Neutrophil (primary cell): ENCODE results near the gene TPO.
"Not testable (repeated sequence)": the region's sequence is repeated elsewhere in the genome, so short reads cannot be mapped to it uniquely, and the experiment has no call there.

Experiments used
- H3K27ac ChIP-seq: fragments of 200-600 bp; sonication (generic); 2 replicates; pipeline ENCODE4 v1.5.1; 2016; ENCODE audit warnings: mild to moderate bottlenecking, moderate library complexity
- H3K27me3 ChIP-seq: fragments of 200-600 bp; sonication (generic); 2 replicates; pipeline ENCODE4 v1.6.0; 2016; ENCODE audit warnings: mild to moderate bottlenecking
- H3K36me3 ChIP-seq: fragments of 200-600 bp; sonication (generic); 2 replicates; pipeline ENCODE4 v1.5.1; 2017
- H3K4me1 ChIP-seq, 2 experiments: fragments of 200-600 bp in 1 of 2; sonication (generic) in 1 of 2; 1 replicate in 1 of 2; 2 replicates in 1 of 2; pipeline versions ENCODE4 v1.5.1 to v1.6.1; 2013 to 2016; ENCODE audit warnings: low read depth in 1 of 2, low read length in 1 of 2, mild to moderate bottlenecking in 1 of 2, moderate library complexity in 1 of 2; ENCODE audit not compliant: control insufficient read depth in 1 of 2, insufficient read depth in 1 of 2
- H3K4me3 ChIP-seq, 2 experiments: fragments of 200-600 bp in 1 of 2; sonication (generic) in 1 of 2; 1 replicate in 1 of 2; 2 replicates in 1 of 2; pipeline ENCODE4 v1.5.1; 2013 to 2016; ENCODE audit warnings: low read depth in 1 of 2, low read length in 1 of 2, mild to moderate bottlenecking in 1 of 2, moderate library complexity in 1 of 2
- H3K9me3 ChIP-seq: fragments of 200-600 bp; sonication (generic); 2 replicates; pipeline ENCODE4 v1.5.1; 2016
- TF ChIP-seq, protein P1 (sequence below): fragments of 200-600 bp; sonication (generic); IDR thresholded peaks from 2 replicates; pipeline ENCODE4 v1.5.1; 2016; ENCODE audit warnings: antibody characterized with exemption

The TPO gene

DNA sequence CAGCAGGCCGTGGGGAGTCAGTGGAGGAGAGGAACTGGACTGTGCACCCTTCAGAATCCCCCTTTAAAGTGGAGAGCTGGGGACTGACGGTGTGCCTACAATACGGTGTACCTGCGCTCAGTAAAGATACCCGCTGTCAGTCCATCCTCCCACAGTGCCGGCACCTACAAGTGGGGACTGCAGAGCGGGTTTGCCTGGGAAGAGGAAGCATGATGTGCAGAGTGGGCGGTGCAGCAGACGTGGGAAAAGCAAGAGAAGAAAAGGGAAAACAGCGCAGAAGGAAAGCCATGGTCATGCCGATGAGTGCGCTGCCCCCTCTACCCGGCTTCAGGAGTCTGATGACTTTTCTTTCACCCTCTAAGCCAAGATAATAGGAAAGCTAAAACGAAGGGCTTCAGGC is 148.0 kb downstream of the TPO start:
- no peaks in the 10 kb centered on the region for H3K36me3 ChIP-seq

DNA sequence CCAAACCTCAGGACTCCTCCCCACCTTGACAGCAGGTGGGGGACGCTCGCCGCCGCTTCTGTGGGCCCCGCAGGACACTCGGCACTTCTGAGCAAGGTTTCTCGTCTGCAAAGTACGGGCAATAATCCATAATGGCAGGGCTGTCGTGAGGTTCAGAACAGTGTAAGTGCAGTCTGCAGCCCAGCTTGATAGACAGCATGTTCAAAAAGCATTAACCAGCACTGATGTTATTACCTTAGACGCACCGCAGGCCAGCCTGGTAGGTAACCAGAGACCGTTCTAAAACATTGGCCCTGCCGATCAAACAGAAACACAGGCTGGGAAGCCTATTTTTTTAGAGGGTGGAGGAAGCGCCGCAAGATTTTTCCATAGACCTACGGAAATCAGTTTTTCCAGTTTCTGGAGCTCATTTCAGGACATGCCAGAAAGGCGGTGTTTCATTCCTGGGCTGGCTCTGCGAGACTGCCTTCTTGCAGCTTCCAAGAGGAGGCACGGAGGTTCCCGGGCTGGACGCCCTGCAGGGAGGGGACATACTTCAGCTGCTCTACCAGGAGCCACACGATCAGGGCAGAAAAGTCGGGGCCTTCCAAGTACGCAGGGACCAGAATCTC is 148.7 kb downstream of the TPO start:
- Histone ChIP-seq H3K9me3 (no peaks in the 10 kb centered on the region), H3K4me1 (no peaks in the 10 kb centered on the region), H3K27me3 (no peaks in the 10 kb centered on the region), H3K36me3 (no peaks in the 10 kb centered on the region), H3K4me3 (no peak overlapping the region), H3K27ac (no peak overlapping the region)
- TF ChIP-seq, protein P1, sequence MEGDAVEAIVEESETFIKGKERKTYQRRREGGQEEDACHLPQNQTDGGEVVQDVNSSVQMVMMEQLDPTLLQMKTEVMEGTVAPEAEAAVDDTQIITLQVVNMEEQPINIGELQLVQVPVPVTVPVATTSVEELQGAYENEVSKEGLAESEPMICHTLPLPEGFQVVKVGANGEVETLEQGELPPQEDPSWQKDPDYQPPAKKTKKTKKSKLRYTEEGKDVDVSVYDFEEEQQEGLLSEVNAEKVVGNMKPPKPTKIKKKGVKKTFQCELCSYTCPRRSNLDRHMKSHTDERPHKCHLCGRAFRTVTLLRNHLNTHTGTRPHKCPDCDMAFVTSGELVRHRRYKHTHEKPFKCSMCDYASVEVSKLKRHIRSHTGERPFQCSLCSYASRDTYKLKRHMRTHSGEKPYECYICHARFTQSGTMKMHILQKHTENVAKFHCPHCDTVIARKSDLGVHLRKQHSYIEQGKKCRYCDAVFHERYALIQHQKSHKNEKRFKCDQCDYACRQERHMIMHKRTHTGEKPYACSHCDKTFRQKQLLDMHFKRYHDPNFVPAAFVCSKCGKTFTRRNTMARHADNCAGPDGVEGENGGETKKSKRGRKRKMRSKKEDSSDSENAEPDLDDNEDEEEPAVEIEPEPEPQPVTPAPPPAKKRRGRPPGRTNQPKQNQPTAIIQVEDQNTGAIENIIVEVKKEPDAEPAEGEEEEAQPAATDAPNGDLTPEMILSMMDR: no peak

More for the DNA sequence above, 148.0 kb downstream of the TPO start:
- no peaks in the 10 kb centered on the region for H3K4me1 ChIP-seq
- no peaks in the 10 kb centered on the region for H3K9me3 ChIP-seq
- TF ChIP-seq, protein P1: no peak
- no peaks in the 10 kb centered on the region for H3K27me3 ChIP-seq
- H3K27ac ChIP-seq: no peak overlapping the region
- no peak overlapping the region for H3K4me3 ChIP-seq

DNA sequence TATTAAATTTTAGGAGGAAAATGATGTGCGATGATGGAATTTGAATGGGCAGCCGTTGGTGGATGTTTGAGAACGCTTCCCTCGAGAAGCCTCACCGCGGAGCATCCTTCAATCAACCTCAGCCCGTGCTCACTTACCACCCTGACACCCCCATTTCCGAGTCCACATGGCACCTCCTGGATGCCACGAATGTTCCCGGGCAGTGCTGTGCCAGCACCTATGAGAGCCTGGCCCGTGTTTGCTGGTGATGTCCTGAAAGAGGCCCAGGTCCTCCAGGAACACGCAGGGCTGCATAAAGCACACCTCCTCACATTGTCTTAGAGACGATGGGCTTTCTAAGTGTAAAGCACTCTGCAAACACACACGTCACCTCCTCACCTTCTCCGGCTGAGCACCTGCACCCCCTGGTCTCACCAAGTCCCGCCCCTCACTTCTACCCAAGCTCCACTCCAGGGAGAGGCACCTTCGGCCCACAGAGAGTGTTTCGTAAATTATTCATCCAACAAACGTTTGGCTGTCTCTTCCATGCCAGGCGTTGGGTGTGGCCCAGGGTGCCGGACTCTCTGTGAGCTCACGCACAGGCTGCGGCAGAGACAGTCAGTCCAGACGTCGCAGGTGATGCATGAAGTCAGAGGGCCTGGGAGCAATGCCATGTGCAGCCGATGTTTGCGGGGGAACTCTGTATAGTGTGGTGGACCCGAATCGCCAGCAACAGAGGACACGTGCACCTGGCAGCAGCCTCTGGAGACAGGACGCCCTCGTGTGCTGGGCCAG is 150.0 kb downstream of the TPO start:
- no peaks in the 10 kb centered on the region for H3K4me1 ChIP-seq
- H3K4me3 ChIP-seq: no peak overlapping the region
- no peaks in the 10 kb centered on the region for H3K27me3 ChIP-seq
- no peaks in the 10 kb centered on the region for H3K36me3 ChIP-seq
- no peak overlapping the region for H3K27ac ChIP-seq
- TF ChIP-seq, protein P1: no peak
- no peaks in the 10 kb centered on the region for H3K9me3 ChIP-seq

DNA sequence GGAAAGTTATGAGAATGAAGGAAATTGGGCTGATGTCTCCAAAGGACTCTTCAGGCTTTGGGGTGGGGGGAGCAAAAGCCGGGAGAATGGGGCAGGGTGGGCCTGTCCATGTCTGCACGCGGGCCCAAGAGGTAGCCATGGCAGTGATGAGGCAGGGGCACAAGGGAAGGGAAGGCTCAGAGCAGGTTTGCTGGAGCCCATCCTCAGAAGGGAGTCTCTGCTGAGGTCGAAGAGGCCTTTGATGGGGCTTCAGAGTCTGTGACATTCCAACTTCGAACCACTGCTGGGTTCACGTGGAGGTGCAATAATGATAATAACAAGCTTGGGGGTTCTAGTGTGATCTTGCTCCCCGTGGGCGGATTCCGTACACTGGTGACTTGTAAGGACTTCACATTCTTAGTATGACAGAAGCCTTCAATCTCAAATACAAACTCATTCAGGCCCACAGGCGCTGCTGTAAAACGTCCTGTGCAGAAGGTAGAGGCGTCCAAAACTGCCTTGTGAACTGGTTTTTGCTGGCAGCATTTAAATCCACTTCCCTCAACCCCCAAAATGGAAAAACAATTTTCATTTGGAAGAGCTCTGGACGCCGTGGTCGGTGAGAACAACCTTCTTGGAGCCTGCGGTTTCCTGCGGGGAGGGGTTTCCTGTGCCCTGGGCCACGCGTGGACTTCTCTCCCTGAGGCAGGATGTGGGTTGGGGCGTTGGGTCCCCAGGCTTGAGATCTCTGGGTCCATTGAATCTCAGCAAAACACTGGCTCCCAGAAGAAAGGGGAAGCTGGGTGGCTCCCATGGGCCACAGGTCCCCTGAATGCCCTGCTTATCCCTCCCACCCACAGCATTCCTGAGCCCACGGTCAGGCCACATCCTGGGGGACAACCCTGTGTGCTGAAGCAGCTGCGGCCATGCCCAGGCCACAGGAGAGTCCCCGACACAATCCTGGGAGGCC is 151.0 kb downstream of the TPO start:
- H3K9me3 ChIP-seq: no peaks in the 10 kb centered on the region
- TF ChIP-seq, protein P1: no peak
- H3K36me3 ChIP-seq: no peaks in the 10 kb centered on the region
- H3K27ac ChIP-seq: no peak overlapping the region
- H3K27me3 ChIP-seq: no peaks in the 10 kb centered on the region
- no peaks in the 10 kb centered on the region for H3K4me1 ChIP-seq
- no peak overlapping the region for H3K4me3 ChIP-seq

DNA sequence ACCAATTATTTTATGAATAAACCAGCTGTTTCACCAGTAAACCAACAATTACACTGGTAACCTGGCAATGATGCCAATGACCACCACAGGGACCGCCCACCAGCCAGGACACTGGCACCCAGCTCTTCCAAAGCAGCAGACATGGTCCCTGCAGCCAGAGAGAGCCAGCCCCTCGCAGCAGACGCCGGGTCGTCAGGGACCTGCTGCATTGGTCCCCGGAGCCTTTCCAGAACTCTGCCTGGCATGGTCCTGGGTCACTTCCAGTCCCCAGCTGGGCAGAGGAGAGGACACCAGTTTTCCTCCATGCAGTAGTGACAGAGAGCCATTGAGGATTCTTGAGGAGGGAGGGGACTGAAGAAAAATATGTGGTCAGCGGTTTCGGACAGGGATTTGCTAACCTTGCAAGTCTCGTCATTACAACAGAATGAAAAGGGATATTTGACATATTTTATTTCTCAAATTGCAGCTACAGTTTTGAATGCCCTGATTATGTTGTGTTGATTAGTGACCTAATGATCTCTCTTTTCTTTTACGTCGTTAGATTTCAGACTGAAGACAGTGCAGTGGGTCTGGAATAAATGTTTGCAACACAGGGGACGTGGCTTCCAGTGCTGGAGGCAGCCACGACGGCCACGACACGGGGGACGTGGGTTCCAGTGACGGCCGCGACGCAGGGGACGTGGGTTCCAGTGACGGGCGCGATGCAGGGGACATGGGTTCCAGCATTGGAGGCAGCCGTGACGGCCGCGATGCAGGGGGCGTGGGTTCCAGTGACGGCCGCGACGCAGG is 154.5 kb downstream of the TPO start:
- TF ChIP-seq, protein P1: no peak
- no peak overlapping the region for H3K4me3 ChIP-seq
- no peaks in the 10 kb centered on the region for H3K4me1 ChIP-seq
- no peaks in the 10 kb centered on the region for H3K9me3 ChIP-seq
- no peaks in the 10 kb centered on the region for H3K27me3 ChIP-seq
- no peaks in the 10 kb centered on the region for H3K36me3 ChIP-seq
- H3K27ac ChIP-seq: no peak overlapping the region

DNA sequence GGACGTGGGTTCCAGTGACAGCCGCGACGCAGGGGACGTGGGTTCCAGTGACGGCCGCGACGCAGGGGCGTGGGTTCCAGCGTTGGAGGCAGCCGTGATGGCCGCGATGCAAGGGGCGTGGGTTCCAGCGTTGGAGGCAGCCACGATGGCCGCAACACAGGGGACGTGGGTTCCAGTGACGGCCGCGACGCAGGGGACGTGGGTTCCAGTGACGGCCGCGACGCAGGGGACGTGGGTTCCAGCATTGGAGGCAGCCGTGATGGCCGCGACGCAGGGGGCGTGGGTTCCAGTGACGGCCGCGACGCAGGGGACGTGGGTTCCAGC is 155.0 kb downstream of the TPO start:
- H3K27me3 ChIP-seq, H3K36me3 ChIP-seq, H3K4me3 ChIP-seq, H3K9me3 ChIP-seq, H3K4me1 ChIP-seq, H3K27ac ChIP-seq: not testable (repeated sequence)
